Fibroblast of the aortic adventitia (primary cell): ENCODE data around the gene DCC. TPM values are rescaled to one million over a fixed set of nuclear protein-coding genes. Genes with fewer than 3 reads are reported as not detected.

Experiments used
- DNase-seq: peaks from one replicate; pipeline ENCODE4 v3.0.0-alpha.2; 2010; ENCODE audit warnings: low read depth
- H3K4me3 ChIP-seq: 2 replicates; pipeline ENCODE4 v1.5.1; 2011; ENCODE audit warnings: low read depth, mild to moderate bottlenecking, control low read depth, low read length, moderate library complexity
- CTCF ChIP-seq: IDR thresholded peaks from 2 replicates; pipeline ENCODE4 v1.5.1; 2011; ENCODE audit warnings: mild to moderate bottlenecking, low read length, control low read depth, inconsistent platforms; ENCODE audit not compliant: insufficient read depth
- total RNA-seq: library from RNA; depleted of rRNA; stranded (reverse); fragments of >200 nt; gene quantifications from 2 replicates; pipeline ENCODE4 v1.2.3, GENCODE V29; 2012; ENCODE audit warnings: low replicate concordance

The DCC gene
- total RNA-seq, 1 donor: 0.09 TPM

- TF ChIP-seq CTCF: no peak
- DNase-seq: no peak
- no peak overlapping the region for H3K4me3 ChIP-seq
These were observed 28.2 kb downstream of the DCC start for GRCh38 chr18:52367953-52368742.

GRCh38 chr18:52370841-52371240 lies 30.8 kb downstream of the DCC start:
- TF ChIP-seq CTCF: no peak
- DNase-seq: no peak
- H3K4me3 ChIP-seq: no peak overlapping the region

- no peak overlapping the region for H3K4me3 ChIP-seq
- no peak for DNase-seq
- no peak for TF ChIP-seq CTCF
These were observed 36.1 kb downstream of the DCC start for GRCh38 chr18:52376104-52376503.

- no peak for TF ChIP-seq CTCF
- DNase-seq: no peak
These were observed 37.1 kb downstream of the DCC start for GRCh38 chr18:52377094-52377493.

GRCh38 chr18:52386306-52386705 lies 46.3 kb downstream of the DCC start:
- no peak for TF ChIP-seq CTCF
- H3K4me3 ChIP-seq: no peak overlapping the region
- no peak for DNase-seq

More at GRCh38 chr18:52377094-52377493, 37.1 kb downstream of the DCC start:
- no peak overlapping the region for H3K4me3 ChIP-seq

GRCh38 chr18:52387175-52387574 lies 47.2 kb downstream of the DCC start:
- H3K4me3 ChIP-seq: no peak overlapping the region
- no peak for DNase-seq
- TF ChIP-seq CTCF: no peak
